ENCODE data around the gene INPP4B. TPM values are rescaled to one million over a fixed set of nuclear protein-coding genes. Genes with fewer than 3 reads are reported as not detected.

The INPP4B gene
- total RNA-seq, 4 donors from 2014 or later = 38.9 to 48.7 (median 44.2) TPM

- Histone ChIP-seq H3K27me3 (no peaks in the 10 kb centered on the region), H3K27ac (peak overlapping the region in 2 of 4 donors; percentile 53 to 61), H3K9me3 (no peaks in the 10 kb centered on the region), H3K36me3 (no peaks in the 10 kb centered on the region), H3K4me3 (no peak overlapping the region), H3K4me1 (peaks cover 0 to 15% (median 0%) of the 10 kb centered on the region in 4 donors)
- no peak for DNase-seq
- TF ChIP-seq POLR2A (IDR thresholded peaks at IDR 0.05) (no peak), CTCF (IDR thresholded peaks at IDR 0.05) (no peak)
Observed at GRCh38 chr4:142473960-142474338, 372.2 kb downstream of the INPP4B start.

- H3K27ac ChIP-seq = peak overlapping the region in 2 of 4 donors; percentile 53 to 61
- peak in 2 of 3 donors; percentile 52 to 59 for DNase-seq
- H3K4me3 ChIP-seq = no peak overlapping the region
- no peak for TF ChIP-seq CTCF (IDR thresholded peaks at IDR 0.05)
- TF ChIP-seq POLR2A (IDR thresholded peaks at IDR 0.05) = no peak
- H3K9me3 ChIP-seq = no peaks in the 10 kb centered on the region
- no peaks in the 10 kb centered on the region for H3K27me3 ChIP-seq
- H3K4me1 ChIP-seq = peaks cover 0 to 15% (median 0%) of the 10 kb centered on the region in 4 donors
- H3K36me3 ChIP-seq = no peaks in the 10 kb centered on the region
Observed at GRCh38 chr4:142473218-142473959, 372.7 kb downstream of the INPP4B start.

GRCh38 chr4:142467088-142467487, 379.0 kb downstream of the INPP4B start:
- no peaks in the 10 kb centered on the region for H3K9me3 ChIP-seq
- H3K27ac ChIP-seq = no peak overlapping the region
- peaks cover 0 to 5% (median 0%) of the 10 kb centered on the region in 4 donors for H3K4me1 ChIP-seq
- TF ChIP-seq CTCF (IDR thresholded peaks at IDR 0.05) (no peak), POLR2A (IDR thresholded peaks at IDR 0.05) (no peak)
- no peak for DNase-seq
- H3K36me3 ChIP-seq = no peaks in the 10 kb centered on the region
- no peaks in the 10 kb centered on the region for H3K27me3 ChIP-seq
- no peak overlapping the region for H3K4me3 ChIP-seq

- H3K9me3 ChIP-seq = no peaks in the 10 kb centered on the region
- H3K27me3 ChIP-seq = no peaks in the 10 kb centered on the region
- H3K36me3 ChIP-seq = no peaks in the 10 kb centered on the region
- peaks cover 0 to 5% (median 0%) of the 10 kb centered on the region in 4 donors for H3K4me1 ChIP-seq
- no peak overlapping the region for H3K4me3 ChIP-seq
- TF ChIP-seq POLR2A (IDR thresholded peaks at IDR 0.05) (no peak), CTCF (IDR thresholded peaks at IDR 0.05) (no peak)
- no peak for DNase-seq
- no peak overlapping the region for H3K27ac ChIP-seq
Observed at GRCh38 chr4:142465526-142465925, 380.6 kb downstream of the INPP4B start.

GRCh38 chr4:142463206-142463605, 382.9 kb downstream of the INPP4B start:
- Histone ChIP-seq H3K9me3 (no peaks in the 10 kb centered on the region), H3K4me1 (peaks cover 0 to 5% (median 0%) of the 10 kb centered on the region in 4 donors), H3K4me3 (no peak overlapping the region), H3K36me3 (no peaks in the 10 kb centered on the region), H3K27me3 (no peaks in the 10 kb centered on the region), H3K27ac (no peak overlapping the region)
- TF ChIP-seq CTCF (IDR thresholded peaks at IDR 0.05) (no peak), POLR2A (IDR thresholded peaks at IDR 0.05) (no peak)
- no peak for DNase-seq

Measured in Peyer's patch (tissue), 4 donors.